ENCODE measurements around the gene KRT83.

KRT83 gene

DNA sequence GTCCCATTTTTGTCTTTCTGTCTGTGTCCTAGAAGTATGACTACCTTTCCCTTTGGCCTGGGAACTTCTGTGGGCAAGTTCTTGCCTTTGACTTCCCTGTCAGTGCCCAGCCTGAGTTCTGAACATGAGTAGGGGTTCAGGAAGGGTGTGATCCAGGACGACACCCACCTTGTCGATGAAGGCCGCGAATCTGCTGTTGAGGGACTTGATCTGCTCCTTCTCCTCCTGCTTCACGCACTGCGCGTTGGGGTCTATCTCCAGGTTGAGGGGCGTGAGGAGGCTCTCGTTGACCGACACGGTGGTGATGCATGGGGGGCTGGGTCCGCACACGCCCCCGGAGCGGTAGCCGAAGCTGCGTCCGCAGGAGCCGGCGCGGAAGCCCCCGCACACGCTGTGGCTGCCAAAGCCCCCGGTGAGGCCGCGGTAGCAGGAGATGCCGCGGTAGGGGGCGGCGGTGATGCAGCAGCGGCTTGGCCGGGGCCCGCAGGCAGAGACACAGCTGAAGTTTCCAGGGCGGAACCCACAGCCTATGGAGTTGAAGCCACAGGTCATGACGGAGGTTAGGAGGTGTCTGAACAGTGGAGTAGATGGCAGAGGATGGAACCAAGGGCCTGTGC, at the start of gene KRT83:
TSS of gene KRT83 (minus strand) at position 615 of the 617 bp plus-strand sequence. CDS start at position 552, 63 bp downstream.
- DNase-seq: no peak

DNA sequence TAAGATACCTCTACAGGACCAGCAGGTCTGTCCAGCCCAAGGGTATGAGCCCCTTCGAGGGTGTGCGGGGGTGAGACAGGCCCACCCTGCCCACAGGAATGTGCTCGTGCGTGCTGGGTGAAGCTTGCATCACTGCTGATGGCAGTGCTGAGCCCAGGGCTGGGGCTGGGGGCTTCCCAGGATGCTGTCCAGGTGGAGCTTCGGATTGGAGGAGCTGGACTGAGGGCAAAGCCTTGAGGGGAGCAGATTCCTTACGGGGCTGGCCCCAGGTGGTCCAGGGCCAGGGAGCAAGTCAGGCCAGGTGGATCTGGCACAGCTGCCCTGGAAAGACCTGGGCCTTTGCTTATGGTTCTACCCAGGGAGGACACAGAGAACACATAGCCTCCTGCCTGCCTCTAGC, 48.6 kb upstream of the KRT83 start:
- no peak for DNase-seq

DNA sequence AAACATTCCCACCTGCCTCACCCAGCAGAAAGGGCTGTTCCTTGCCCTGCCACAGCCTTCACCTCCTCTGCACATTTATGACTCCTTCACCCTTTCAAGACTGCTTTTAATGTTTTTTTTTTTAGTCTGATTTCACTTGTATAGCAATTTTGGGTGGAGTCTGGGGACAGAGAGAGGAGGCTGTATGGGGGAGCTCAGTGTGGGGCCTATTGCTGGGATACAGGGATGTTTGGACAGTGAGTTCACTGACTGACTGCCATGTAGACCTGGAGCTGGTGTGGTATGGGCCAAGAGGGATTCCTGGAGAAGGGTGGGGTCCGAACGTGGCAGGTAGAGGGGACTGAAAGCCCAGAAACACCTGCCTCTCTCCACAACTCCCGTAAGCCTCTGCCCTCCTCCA, 48.0 kb upstream of the KRT83 start:
- no peak for DNase-seq

DNA sequence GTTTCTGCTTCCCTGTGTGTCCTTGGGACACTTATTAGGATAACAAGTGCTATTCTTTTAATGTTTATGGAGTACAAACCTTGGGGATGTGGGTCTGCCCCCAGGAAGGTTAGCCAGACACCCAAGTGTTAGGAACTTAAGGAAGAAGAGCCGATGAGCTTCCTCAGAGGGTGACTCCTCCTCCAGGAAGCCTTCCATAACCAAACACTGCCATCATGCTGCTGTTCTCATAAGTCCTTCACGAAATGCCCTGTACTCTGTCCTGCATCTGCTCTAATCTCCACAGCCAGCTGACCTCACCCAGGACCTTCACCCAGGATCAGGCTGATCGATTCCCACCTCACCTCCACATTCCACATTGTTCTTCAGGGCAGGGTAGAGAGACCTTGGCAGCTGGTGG, 47.3 kb upstream of the KRT83 start:
- DNase-seq: no peak

DNA sequence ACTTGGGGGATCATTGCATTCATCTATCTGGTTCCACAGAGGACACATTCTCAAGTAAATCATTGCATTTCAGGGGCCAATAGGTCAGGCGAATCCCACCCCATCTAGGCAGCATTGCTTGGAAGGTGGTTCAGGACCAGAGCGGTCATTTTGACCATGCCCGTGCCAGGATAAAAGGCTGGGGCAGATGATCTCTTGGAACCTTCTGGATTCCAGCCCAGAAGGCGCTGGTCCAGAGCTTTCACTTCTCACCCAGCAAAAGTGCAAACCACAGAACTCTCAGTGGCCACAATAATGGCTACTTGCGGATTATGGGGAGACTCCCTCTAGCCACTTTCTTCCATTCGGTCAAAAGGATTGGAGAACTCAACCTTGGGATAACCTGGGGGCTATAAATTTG, 46.7 kb upstream of the KRT83 start:
- no peak for DNase-seq

DNA sequence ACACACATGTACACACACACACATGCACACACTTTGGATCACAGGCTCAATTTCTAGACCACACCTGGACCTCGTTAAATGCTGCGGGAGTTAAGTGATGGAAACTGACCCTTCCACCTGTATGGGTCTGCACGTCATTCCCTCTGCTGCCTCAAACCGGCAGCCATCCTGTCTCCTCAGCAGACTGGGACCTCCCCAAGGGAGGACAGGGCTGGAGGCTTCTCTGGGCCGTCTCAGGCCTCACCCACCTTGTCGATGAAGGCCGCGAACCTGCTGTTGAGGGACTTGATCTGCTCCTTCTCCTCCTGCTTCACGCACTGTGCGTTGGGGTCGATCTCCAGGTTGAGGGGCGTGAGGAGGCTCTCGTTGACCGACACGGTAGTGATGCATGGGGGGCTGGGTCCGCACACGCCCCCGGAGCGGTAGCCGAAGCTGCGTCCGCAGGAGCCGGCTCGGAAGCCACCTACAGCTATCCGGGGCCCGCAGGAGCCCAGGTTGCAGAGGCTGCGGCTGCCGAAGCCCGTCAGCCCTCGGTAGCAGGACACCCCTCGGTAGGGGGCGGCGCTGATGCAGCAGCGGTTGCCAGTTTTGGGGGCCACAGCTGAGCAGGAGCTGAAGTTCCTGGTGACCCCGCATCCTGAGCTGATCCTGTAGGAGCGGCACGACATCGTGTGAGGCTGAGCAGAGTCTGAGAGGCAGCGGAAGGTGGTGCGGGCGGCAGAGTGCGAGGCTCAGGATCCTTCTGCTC, 45.7 kb upstream of the KRT83 start, which contains the start of gene KRT85:
TSS of gene KRT85 (minus strand) at position 744 of the 748 bp plus-strand sequence. CDS start at position 668, 76 bp downstream.
- DNase-seq: no peak

DNA sequence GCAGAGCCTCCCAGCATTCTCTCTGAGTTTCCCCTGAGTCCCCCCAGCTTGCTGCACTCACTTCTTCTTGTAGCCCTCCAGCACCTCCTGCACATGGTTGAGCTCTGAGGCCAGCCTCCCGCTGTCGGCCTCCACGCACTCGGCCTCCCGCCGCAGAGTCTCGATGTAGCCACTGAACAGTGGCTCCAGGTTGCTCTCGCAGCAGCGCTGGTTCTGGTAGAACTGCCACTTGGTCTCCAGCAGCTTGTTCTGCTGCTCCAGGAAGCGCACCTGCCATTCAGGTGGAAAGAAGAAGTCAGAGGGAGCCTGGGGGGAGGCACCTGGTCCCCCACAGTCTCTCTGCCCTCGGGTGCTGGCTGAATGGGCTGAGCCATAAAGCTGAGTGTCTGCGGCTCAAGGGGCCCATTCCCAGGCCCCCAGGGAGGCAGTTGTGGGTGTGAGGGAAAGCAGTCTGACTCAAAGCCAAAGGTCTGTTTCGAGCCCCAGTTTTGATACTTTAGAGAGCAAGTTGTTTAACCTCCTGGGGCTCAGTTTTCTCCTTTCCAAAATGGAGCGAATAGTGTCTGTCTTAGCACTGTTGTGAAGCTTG, 43.8 kb upstream of the KRT83 start:
- no peak for DNase-seq

DNA sequence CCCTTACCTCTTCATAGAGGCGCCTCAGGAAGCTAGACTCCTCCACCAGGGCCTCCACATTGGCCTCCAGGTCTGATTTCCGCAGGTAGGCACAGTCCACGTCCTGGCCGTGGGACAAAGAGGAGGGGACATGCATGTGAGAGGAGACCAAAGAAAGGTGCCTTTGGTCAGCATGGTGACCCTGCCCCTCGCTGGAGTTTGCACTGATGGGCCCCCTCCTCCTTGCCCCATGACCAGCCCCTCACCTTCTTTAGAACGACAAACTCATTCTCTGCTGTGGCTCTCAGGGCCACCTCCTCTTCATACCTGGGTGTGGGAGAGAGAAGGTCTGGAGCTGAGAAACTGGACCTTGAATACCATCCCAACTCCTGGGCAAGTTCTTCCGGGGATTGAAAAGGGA, 42.9 kb upstream of the KRT83 start:
- DNase-seq: no peak

DNA sequence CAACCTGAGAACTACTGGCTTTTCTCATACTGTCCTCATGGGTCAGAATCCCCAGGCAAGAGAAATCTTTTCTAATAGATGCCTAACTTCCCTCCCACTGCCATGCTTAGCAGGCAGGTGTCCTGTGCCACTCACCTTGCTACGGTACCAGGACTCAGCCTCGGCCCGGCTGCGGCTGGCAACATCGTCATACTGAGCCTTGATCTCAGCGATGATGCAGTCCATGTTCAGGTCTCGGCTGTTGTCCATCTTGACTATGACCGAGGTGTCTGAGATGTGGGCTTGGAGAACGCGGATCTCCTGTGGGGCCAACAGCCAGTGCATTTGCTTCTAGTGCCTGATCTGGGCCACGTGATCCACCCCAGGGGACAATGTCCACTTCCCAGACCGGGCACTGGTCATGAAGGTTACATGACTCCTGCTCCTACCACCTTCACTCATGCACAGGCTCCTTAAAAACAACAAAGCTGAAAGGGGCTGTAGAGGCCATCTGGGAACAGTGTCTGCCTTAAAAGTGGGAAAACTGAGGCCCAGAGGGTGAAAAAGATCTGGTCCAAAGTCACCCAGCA, 42.0 kb upstream of the KRT83 start:
- DNase-seq: no peak

DNA sequence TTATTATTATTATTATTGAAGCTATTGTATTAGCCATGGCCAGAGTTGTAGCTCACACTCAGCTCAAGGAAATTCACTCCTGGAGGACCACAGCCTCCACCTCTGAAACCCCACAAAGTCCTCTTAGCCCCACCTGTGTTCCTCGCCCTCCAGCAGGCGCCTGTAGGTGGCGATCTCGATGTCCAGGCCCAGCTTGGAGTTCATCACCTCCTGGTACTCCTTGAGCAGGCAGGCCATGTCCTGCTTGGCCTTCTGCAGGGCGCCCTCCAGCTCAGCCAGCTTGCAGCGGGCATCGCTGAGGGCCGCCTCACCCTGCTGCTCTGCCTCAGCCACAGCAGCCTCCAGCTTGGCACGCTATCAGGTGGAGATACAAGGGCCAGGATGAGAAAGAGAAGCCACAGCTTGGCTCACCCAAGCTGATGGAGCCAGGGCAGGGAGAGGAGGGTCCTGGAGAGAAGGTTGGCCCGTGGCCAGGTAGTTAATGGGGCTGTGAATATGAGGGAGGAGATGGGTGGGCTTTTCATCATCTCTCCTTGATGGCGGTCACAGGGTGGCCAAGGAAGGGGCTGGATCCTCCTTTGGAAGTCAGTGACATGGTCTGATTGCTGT, 41.0 kb upstream of the KRT83 start:
- no peak for DNase-seq

DNA sequence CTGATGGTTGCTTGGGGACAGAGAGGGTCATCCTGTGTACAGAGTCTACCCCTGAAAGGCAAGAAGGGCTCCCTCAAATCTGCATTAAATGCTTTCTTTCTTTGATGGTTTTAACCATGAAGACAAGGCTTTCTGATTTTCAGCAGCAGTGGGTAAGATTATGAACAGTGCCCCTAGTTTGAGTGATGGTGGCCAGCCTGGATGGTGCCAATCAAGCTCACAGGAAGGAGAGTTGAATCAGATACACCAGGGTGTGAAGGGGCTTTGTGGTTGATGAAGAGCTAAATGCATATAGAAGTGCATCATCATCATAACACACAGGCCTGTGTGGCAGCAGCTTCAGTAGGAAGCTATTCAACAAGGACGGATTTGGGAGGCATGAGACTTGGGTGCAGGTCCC, 40.4 kb upstream of the KRT83 start:
- DNase-seq: no peak

DNA sequence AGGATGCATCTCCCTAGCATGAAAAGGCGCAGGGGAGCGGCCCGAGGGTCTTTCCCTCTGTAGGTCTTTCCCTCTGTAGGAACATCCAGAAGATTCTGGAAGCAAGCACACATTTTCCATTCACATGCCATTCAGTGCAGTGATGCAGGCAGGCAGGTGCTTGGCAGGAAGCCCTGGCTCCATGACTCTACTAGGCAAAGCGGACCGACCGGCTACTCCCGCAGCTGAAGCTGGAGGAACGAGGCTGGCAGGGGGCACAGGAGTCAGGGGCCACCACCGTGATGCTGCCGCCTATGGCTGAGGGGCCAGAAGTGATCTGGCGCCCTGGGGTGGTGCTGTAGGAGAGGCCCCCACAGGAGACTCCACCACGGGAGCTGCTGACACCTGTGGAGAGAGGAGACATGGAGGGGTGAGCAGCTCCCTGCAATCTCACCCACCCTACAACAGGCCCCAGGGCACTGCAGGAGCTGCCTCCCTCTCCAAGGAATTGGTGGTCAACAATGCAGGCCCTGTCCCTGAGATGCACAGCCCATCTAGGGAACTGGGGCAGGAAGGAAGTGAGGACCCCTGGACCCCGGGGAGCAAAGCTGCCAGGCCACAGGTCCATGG, 39.6 kb upstream of the KRT83 start:
- no peak for DNase-seq

DNA sequence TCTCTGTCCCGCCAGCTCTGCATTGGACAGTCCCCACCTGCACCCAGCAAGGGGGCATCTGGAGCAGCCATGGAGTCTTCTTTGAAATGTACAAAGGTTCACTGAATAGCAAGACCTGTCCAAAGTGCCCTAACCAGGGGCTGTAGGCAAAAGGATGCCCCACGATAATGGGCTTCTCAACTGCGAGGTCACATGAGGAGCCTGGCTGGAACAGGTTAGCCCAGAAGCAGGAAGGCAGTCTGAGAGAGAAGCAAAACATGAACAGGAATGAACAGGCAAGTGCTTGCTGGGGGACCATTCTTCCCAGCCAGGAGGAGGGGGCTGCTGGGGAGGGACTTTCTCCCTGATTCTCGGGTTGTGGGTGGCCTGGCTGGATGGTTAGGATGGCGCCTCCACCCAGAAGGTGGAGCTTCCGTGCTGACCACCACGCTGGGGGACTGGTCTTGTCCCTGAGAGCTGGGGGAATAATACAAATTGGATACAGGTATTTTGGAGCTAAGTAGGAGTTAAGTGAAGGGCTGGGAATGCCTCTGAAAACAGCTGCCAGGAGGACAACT, 39.0 kb upstream of the KRT83 start:
- no peak for DNase-seq

DNA sequence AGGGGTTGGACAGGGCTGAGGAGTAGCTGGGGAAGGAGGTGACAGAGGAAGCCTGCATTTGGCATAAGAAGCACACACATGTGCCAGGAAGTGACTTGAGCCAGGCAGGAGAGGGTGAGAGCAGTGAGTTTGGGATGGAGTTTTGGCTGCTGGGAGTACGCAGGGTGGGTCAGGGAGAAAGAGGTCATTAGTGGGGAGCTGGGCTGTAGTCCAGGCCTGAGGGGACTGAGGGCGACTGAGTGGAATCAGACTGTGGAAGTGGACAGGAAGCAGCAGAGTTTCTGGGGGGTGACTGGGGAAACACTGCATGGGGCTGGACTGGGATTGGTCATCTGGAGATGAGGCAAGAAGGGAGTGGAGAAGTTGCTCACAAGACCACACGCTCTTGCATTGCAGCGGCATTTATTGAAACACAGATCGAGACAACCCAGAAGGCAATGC, 38.4 kb upstream of the KRT83 start:
- DNase-seq: no peak

DNA sequence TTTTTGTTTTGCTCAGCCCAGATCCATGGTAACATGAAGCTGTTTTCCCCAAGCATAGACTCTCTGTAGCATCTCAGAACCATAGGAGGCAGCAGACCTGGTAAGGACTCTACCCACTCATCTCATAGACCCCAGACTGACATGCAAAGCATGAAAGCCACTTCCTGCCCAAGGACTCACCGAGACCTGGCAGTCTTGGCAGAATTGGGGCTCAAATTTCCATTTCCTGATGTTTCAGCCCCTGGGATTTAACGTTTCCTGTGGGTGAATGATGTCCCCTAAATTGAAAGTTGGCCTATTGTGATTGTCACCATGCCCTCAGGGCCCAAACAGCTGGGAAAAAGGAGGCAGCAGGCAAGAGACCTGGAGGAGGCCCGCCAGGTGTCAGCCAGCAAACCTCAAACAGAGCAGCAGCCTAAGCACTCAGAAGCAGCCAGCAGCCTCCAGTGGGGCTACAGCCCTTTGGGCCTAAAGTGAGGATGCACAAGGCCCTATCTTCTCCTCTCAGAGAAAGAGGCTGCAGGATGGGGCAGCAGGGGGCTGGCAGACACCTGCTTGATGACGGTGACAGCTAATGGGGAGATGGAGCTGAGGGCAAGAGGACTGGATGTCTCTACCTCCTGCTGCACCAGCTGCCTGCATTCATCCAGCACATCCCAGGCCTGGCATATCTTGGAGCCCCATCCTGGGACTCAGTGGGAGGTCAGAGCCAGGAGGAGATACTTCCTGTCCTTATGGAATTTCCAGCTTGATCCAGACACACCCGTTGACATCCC, 37.6 kb upstream of the KRT83 start:
- no peak for DNase-seq

DNA sequence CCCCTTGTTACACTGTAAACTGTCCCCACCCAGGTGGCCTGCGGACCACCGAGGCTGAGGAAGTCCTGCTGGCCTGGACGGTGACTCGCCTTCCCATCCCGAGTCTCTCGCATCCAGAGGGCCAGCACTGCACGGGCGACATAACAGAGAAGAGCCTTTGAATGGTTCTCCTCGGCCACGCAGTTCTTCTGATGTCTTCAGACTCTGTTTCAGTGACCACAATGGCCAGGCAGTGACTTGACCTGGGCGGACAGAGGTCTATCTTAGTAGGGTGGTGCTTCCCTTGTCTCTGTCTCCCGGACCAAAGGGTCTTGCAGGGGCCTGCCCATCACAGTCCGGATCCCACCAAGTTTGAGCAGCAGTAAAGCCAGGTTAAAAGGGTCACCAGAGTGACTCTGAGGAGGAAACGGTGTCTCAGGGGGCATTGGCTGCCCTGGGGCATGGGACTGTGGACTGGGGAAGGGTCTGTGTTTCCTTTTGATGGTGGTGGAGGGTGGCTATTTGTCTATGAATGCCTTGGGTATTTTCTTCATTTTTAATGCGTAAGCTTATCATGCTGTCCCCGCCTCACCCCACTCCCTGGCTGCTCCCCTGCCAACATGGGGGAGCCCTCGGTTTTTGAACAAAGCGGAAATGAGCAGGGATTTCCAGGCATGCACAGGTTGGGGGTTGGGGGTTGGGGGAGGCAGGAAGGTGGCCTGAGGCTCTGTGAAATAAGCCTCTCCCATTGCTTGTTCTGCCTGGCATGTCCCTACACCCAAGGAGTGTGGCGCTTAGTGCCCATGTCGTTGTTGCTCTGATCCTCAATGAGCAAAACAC, 35.8 kb upstream of the KRT83 start:
- DNase-seq: no peak

DNA sequence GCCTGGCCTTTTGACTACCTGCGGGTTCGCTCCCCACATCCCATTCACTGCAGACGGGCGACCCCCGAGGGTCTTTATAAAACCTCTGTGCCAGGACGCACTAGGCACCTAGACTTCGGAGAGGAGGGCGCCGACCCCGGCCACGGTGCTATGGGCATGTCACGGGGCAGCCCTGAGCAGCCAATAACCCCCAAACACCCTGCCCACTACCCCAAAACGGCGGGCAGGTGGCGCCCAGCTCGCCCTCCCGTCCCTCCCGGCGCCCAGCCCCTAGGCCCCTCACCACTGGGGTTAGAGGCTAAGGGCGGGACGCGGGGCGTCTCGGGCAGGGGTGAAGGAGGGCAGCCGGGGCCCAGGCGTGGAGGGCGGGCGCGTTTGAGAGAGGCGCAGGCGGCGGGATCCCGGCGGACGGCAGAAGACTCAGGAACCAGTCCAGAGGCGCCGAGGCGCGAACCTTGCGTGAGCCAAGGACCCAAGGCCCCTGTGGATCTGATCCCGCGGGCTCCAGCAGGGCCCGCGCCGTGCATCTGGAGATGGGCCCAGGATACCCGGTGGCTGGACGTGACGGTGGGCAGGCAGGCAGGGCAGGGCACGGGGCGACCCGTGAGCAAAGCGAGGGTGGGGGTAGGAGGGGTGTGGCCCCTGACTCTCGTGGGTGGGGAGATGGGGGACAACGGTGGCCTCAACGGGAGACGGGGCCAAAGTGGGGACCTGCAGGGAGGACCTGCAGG, 35.0 kb upstream of the KRT83 start:
- DNase-seq: no peak

DNA sequence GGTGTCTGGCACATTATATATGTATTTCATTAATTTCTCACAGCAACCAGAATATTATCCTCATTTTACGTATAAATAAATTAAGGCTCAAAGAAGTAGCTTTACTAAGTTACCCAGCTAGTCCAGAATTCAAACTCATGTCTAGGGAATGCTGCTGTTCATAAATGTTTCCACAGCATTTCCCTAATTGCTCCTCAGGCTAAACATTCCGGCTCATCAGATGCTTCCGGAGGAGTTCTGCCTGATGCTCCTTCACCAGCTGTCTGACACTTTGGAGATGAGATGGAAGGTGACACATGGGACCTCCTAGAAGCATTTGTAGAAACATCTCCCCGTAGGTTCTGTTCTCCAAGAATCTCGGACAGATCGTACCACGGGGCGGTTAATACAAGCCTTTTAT, 34.0 kb upstream of the KRT83 start:
- DNase-seq: no peak

DNA sequence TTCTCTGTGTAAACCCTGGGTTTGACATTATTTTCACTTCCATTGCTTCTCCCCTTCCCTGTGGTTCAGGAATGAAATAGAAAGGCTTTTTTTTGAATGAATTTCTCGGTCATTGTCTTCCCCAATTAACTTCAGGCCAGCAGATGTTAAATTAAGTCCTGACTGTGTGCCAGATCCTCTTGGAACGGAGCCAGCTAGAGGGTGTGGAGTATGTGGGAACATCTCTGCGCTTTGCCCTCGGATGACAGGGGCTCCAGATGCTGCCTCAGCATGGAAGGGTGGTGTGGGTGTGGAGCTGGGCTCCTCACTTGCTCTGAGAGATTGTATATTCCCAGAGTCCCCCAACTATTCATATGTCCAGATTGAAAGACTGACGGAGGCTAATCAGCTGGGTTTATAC, 33.0 kb upstream of the KRT83 start:
- no peak for DNase-seq

DNA sequence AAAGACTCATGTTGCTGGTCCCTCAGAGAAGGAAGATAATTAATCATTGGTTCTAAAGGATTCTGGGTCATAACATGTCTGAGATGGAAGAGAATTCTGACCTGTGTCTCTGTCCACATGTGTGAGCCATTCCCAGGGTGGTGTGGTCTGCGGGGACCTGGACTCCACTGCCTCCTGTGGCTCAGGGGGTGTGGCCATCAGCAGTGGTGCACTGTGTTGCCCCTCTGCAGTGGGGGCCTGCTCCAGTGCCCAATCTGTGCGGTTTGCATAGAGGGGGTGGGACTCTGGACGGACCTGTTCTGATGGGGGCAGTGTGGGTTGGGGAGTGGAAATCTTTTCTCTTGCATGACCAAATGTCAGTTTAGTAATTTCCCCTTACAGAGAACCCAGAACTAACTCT, 32.6 kb upstream of the KRT83 start:
- DNase-seq: no peak

Data from activated CD4-positive, alpha-beta T cell treated with anti-CD3 and anti-CD28 coated beads, Interleukin-2, amount 50 U/mL, for 4 hours (primary cell).